AG04449 (cell line): Measurements from ENCODE around the gene PALM.
"Not testable (repeated sequence)": the region's sequence is repeated elsewhere in the genome, so short reads cannot be mapped to it uniquely, and the experiment has no call there.

Experiments used
- CTCF ChIA-PET: fragments of 350-600 bp; formaldehyde crosslinking; extraction: SDS; loops from one replicate; lab custom pipeline; 2021; ENCODE audit warnings: antibody characterized with exemption; lab: Yijun Ruan, JAX
- POLR2A ChIA-PET: fragments of 400-600, 350-600 bp; formaldehyde crosslinking; extraction: SDS; loops from one replicate; lab custom pipeline; 2020; ENCODE audit warnings: antibody characterized with exemption, inconsistent platforms; lab: Yijun Ruan, JAX
- DNase-seq: peaks from one replicate; pipeline ENCODE4 v3.0.0-alpha.2; 2010; ENCODE audit warnings: low read depth, low spot score
- H3K4me3 ChIP-seq: 2 replicates; pipeline ENCODE4 v1.5.1; 2011; ENCODE audit warnings: low read depth, mild to moderate bottlenecking, control low read depth, low read length
- TF ChIP-seq, protein P1 (sequence below): IDR thresholded peaks from one replicate; pipeline ENCODE4 v1.5.1; 2011; ENCODE audit warnings: mild to moderate bottlenecking, moderate library complexity, low read length, control low read depth, inconsistent platforms; ENCODE audit not compliant: insufficient read depth; ENCODE audit errors: missing control alignments

The PALM gene

DNA sequence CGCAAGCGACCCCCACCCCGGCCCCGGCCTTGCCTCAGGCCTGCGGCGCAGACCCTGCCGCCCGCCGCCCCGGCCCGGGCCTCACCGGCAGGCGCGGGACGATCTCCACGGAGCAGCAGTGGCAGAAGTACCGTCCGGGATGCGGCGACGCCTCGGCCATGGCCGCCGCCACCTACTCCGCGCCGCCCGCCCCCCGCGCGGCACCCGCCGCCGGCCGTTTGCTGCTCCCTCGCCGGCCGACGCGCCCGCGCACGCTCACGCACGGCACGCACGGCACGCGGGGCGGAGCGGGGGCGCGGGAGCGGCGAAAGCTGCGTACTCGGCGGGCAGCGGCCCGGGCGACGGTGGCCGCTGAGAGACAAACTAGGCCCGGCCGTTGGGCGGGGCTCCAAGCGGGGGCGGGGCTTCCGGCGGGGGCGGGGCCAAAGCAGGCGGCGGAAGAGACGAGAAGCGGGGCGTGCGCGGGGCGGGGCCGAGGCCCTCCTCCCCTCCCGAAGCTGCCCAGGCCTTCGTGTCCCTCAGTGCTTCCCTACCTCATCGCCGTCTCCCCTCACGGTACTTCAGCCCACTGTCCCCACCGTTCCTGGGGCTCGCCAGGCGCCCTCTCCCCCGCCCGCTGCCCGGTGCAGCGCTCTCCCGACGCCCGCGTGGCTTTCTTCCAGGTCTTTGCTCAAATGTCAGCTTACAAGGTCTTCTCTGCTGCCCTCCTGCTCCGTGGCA, 45.6 kb upstream of the PALM start, which contains the start of gene RNF126:
RNF126 (minus strand) TSS at position 253 of the 720 bp plus-strand sequence; CDS start at position 160, 93 bp downstream.
- CTCF ChIA-PET, result interaction anchor here (1.0 to 1.9 kb wide), 7 partner anchors 16 to 202 kb away, joined by 3 to 14 read pairs (median 7); no protein-coding TSS in a partner anchor
- DNase-seq, result no peak
- POLR2A ChIA-PET, result interaction anchor here (0.8 to 1.5 kb wide), 3 partner anchors 12 to 18 kb away, joined by 4 to 10 read pairs (median 6); partner anchors contain the start of gene FSTL3
- H3K4me3 ChIP-seq, result peak within 1 kb of the TSS; percentile 85
- TF ChIP-seq, protein P1, sequence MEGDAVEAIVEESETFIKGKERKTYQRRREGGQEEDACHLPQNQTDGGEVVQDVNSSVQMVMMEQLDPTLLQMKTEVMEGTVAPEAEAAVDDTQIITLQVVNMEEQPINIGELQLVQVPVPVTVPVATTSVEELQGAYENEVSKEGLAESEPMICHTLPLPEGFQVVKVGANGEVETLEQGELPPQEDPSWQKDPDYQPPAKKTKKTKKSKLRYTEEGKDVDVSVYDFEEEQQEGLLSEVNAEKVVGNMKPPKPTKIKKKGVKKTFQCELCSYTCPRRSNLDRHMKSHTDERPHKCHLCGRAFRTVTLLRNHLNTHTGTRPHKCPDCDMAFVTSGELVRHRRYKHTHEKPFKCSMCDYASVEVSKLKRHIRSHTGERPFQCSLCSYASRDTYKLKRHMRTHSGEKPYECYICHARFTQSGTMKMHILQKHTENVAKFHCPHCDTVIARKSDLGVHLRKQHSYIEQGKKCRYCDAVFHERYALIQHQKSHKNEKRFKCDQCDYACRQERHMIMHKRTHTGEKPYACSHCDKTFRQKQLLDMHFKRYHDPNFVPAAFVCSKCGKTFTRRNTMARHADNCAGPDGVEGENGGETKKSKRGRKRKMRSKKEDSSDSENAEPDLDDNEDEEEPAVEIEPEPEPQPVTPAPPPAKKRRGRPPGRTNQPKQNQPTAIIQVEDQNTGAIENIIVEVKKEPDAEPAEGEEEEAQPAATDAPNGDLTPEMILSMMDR, result no peak

DNA sequence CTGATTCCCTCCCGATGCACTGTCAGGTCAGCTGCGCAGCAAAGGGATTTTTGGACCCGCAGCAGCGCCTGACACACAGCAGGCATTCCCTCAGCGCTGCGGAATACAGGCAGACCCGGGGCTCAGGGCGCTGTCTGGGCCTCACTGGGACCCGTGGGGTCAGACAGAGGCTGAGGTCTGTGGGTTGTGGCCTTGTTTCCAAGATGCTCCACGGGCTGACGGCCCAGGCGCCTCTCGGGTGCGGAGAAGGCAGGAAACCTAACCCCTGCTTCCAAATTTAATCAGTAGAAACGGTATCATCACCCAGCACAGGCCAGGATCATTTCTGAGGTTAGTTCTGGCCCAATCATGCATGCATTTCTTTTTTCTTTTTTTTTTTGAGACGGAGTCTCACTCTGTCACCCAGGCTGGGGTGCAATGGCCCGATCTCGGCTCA, 45.0 kb upstream of the PALM start:
- TF ChIP-seq, protein P1, result no peak
- ChIA-PET POLR2A (interaction anchor here (0.8 to 1.5 kb wide), 3 partner anchors 12 to 17 kb away, joined by 4 to 10 read pairs (median 6); partner anchors contain the start of gene FSTL3), CTCF (interaction anchor here (1.0 to 1.9 kb wide), 7 partner anchors 16 to 202 kb away, joined by 3 to 14 read pairs (median 7); no protein-coding TSS in a partner anchor)
- DNase-seq, result no peak
- peak overlapping the region; percentile 64 for H3K4me3 ChIP-seq

DNA sequence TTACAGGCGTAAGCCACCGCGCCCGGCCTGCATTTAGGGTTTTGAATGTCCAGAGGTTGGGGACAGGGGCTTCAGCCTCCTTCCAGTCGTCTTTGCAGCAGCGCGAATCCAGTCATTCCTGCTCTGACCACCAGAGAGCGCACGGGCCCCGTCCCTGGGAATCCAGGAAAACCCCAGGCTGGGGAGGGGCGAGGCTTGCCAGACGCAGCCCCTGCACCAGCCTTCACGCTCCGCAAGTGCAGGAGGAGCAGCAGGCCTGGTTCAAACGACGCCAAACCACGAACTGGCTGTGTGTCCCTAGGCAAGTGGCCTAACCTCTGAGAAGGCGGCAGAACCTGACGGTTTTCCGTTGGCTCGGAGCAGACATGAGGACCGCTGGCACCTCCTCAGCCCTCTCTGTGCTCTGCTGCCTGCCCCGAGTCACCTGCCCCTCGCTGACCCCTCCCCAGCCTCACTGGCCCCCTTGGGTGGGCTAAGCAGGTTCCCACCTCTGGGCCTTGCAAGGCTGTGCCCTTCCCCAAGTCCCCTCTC, 43.8 kb upstream of the PALM start:
- ChIA-PET CTCF (interaction anchor here (0.7 to 1.3 kb wide), 3 partner anchors 14 to 72 kb away, joined by 3 to 5 read pairs (median 5); no protein-coding TSS in a partner anchor), POLR2A (no interaction called here)
- DNase-seq, result no peak
- H3K4me3 ChIP-seq, result peak overlapping the region; percentile 45
- TF ChIP-seq, protein P1, result peak; percentile 92

DNA sequence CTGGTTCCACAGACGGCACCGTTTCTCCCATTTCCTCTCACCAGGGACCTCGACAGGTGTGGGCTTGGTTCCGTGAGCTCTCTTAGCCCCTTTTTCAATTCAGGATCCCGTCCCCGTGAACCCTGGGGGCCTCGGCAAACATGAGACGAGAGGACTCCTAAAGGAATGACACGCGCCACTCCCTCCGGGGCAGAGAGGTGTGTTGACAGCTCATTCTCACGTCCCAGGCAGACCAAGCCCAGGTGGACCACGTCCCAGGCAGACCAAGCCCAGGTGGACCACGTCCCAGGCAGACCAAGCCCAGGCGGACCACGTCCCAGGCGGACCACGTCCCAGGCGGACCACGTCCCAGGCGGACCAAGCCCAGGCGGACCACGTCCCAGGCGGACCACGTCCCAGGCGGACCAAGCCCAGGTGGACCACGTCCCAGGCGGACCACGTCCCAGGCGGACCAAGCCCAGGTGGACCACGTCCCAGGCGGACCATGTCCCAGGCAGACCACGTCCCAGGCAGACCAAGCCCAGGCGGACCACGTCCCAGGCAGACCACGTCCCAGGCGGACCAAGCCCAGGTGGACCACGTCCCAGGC, 41.7 kb upstream of the PALM start:
- H3K4me3 ChIP-seq, POLR2A ChIA-PET, DNase-seq: not testable (repeated sequence)
- CTCF ChIA-PET, result interaction anchor here (0.8 to 3.6 kb wide), 4 partner anchors 9 to 85 kb away, joined by 3 to 22 read pairs (median 4); partner anchors contain the start of gene FSTL3

DNA sequence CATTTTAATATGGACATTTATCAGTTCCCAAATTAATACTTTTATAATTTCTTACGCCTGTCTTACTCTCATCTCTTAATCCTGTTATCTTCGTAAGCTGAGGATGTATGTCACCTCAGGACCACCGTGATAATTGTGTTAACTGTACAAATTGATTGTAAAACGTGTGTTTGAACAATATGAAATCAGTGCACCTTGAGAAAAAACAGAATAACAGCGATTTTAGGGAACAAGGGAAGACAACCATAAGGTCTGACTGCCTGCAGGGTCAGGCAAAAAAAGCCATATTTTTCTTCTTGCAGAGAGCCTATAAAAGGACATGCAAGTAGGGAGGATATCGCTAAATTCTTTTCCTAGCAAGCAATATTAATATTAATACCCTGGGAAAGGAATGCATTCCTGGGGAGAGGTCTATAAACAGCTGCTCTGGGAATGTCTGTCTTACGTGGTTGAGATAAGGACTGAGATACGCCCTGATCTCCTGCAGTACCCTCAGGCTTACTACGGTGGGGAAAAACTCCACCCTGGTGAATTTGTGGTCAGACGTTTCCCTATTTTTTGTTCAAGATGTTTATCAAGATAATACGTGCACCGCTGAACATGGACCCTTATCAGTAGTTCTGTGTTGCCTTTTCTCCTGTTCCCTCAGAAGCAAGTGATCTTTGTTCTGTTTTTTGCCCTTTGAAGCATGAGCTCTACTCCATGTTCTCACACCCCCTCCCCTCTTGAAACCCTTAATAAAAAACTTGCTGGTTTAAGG, 39.9 kb upstream of the PALM start:
- CTCF ChIA-PET, result interaction anchor here (0.7 to 3.6 kb wide), 6 partner anchors 10 to 84 kb away, joined by 3 to 22 read pairs (median 3); no protein-coding TSS in a partner anchor
- not testable (repeated sequence) for H3K4me3 ChIP-seq, DNase-seq
- POLR2A ChIA-PET, result interaction anchor here (0.6 to 1.0 kb wide), 2 partner anchors 8 to 10 kb away, joined by 4 read pairs; no protein-coding TSS in a partner anchor

DNA sequence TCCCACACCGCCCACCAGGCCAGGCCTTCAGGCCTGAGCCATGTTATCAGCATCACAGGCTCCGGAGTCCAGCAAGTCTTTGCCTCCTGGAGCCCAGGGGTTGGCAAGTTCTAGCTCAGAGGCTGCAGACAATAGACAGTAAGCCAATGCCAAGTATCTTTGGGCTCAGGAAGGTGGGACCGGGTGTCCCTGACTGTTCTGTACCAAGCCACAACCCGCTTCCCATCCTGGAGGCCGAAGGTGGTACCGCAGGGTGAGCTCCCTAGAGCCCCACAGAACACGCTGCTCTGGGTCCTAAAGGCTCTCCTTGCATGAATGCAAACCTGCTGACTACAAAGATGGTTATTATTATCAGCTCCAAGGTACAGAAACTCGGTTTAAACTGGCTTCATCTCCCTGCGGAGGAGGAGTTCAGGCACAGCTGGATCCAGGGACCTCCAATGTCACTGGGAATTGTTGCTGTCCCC, 38.1 kb upstream of the PALM start:
- POLR2A ChIA-PET, result interaction anchor here (0.6 kb wide), 1 partner anchor 13 kb away, joined by 4 read pairs; no protein-coding TSS in a partner anchor
- CTCF ChIA-PET, result interaction anchor here (1.2 to 1.4 kb wide), 2 partner anchors 67 to 312 kb away, joined by 3 read pairs; no protein-coding TSS in a partner anchor
- no peak overlapping the region for H3K4me3 ChIP-seq
- no peak for DNase-seq
- TF ChIP-seq, protein P1, result no peak
